AG09319 (cell line): Measurements from ENCODE around the gene SIPA1L3.

Experiments
- DNase-seq: peaks from one replicate; pipeline ENCODE4 v3.0.0-alpha.2; 2010; ENCODE audit warnings: low read depth; ENCODE audit errors: extremely low read depth
- CTCF ChIP-seq: IDR thresholded peaks from 2 replicates; pipeline ENCODE4 v1.5.1; 2011; ENCODE audit warnings: low read depth, mild to moderate bottlenecking, inconsistent platforms, low read length, moderate library complexity

Gene SIPA1L3

GRCh38 chr19:38211151-38211591 is 304.2 kb downstream of the SIPA1L3 start:
- no peak for TF ChIP-seq CTCF

GRCh38 chr19:38211766-38212165 is 304.8 kb downstream of the SIPA1L3 start:
- TF ChIP-seq CTCF, result no peak
- DNase-seq, result no peak

More at GRCh38 chr19:38211151-38211591, 304.2 kb downstream of the SIPA1L3 start:
- no peak for DNase-seq

GRCh38 chr19:38213469-38213868 is 306.5 kb downstream of the SIPA1L3 start:
- TF ChIP-seq CTCF, result no peak

GRCh38 chr19:38213911-38214625 is 307.1 kb downstream of the SIPA1L3 start:
- no peak for DNase-seq
- TF ChIP-seq CTCF, result no peak

More at GRCh38 chr19:38213469-38213868, 306.5 kb downstream of the SIPA1L3 start:
- DNase-seq, result no peak

GRCh38 chr19:38216785-38217641 is 310.0 kb downstream of the SIPA1L3 start:
- no peak for DNase-seq
- no peak for TF ChIP-seq CTCF

- no peak for DNase-seq
- no peak for TF ChIP-seq CTCF
Observed at GRCh38 chr19:38218204-38218603, 311.2 kb downstream of the SIPA1L3 start.

GRCh38 chr19:38219221-38219620 is 312.2 kb downstream of the SIPA1L3 start:
- DNase-seq, result no peak
- no peak for TF ChIP-seq CTCF
